T-helper 2 cell treated with Interferon-gamma antibody and Interleukin-4, amounts not matched to agents 100 ng/mL and 5 ng/mL, for 36 hours (primary cell): Measurements from ENCODE around the gene B4GALT6. TPM values are rescaled to one million over a fixed set of nuclear protein-coding genes. Genes with fewer than 3 reads are reported as not detected.

Source experiments
- intact Hi-C: fragments of 100-400 bp; cut with micrococcal nuclease; formaldehyde crosslinking; loops from one replicate; pipeline ENCODE4 v1.15.1; 2023
- total RNA-seq: library from RNA; stranded (reverse); gene quantifications from 2 replicates; pipeline ENCODE4 v1.2.3, GENCODE V29; 2022

Gene B4GALT6
- total RNA-seq, 1 donor from 2014 or later, result 2.1 TPM

GRCh38 chr18:31603315-31603714, 81.1 kb downstream of the B4GALT6 start:
- intact Hi-C loops, result no loop called here

GRCh38 chr18:31598021-31598805, 86.2 kb downstream of the B4GALT6 start:
- intact Hi-C loops, result no loop called here

- intact Hi-C loops, result no loop called here
These were observed 88.1 kb downstream of the B4GALT6 start for GRCh38 chr18:31596081-31596872.

GRCh38 chr18:31595121-31595771, 89.1 kb downstream of the B4GALT6 start:
- intact Hi-C loops, result no loop called here

- intact Hi-C loops, result no loop called here
These were observed 91.7 kb downstream of the B4GALT6 start for GRCh38 chr18:31592506-31593157.

GRCh38 chr18:31591628-31592027, 92.8 kb downstream of the B4GALT6 start, which contains the start of gene TTR:
Gene TTR (plus strand): TSS chr18:31591877. CDS start chr18:31591903, 26 bp downstream.
- intact Hi-C loops, result no loop called here

- intact Hi-C loops, result no loop called here
These were observed 93.3 kb downstream of the B4GALT6 start for GRCh38 chr18:31591113-31591512.

- intact Hi-C loops, result no loop called here
These were observed 93.8 kb downstream of the B4GALT6 start for GRCh38 chr18:31590570-31590969.

- intact Hi-C loops, result no loop called here
These were observed 96.9 kb downstream of the B4GALT6 start for GRCh38 chr18:31587529-31587928.

GRCh38 chr18:31586616-31587015, 97.8 kb downstream of the B4GALT6 start:
- intact Hi-C loops, result no loop called here

GRCh38 chr18:31585991-31586390, 98.4 kb downstream of the B4GALT6 start:
- intact Hi-C loops, result no loop called here

- intact Hi-C loops, result no loop called here
These were observed 101.1 kb downstream of the B4GALT6 start for GRCh38 chr18:31583185-31583854.

GRCh38 chr18:31581498-31582197, 102.7 kb downstream of the B4GALT6 start:
- intact Hi-C loops, result no loop called here

GRCh38 chr18:31579375-31579774, 105.0 kb downstream of the B4GALT6 start:
- intact Hi-C loops, result no loop called here

GRCh38 chr18:31578126-31578525, 106.3 kb downstream of the B4GALT6 start:
- intact Hi-C loops, result no loop called here

GRCh38 chr18:31577195-31577594, 107.2 kb downstream of the B4GALT6 start:
- intact Hi-C loops, result no loop called here

- intact Hi-C loops, result no loop called here
These were observed 107.7 kb downstream of the B4GALT6 start for GRCh38 chr18:31576670-31577069.

GRCh38 chr18:31575515-31576257, 108.7 kb downstream of the B4GALT6 start:
- intact Hi-C loops, result no loop called here

GRCh38 chr18:31574359-31574758, 110.0 kb downstream of the B4GALT6 start:
- intact Hi-C loops, result no loop called here
